Naive thymus-derived CD4-positive, alpha-beta T cell (primary cell): Measurements from ENCODE around the gene ERI3. TPM values are rescaled to one million over a fixed set of nuclear protein-coding genes. Genes with fewer than 3 reads are reported as not detected.

Experiments
- ATAC-seq: fragments of 150-1000 bp; cut with Tn5 transposase; 2 replicates; pipeline ENCODE4 v1.10.0; 2021; ENCODE audit warnings: mild to moderate bottlenecking, moderate library complexity
- CTCF ChIA-PET: fragments of 350-600 bp; sonication (Branson Sonifier 250); formaldehyde crosslinking; loops from one replicate; lab custom pipeline; 2021; ENCODE audit warnings: antibody characterized with exemption; lab: Charles Lee
- POLR2A ChIA-PET: fragments of 350-600 bp; sonication (Branson Sonifier 250); formaldehyde crosslinking; loops from one replicate; lab custom pipeline; 2021; ENCODE audit warnings: antibody characterized with exemption, inconsistent platforms; lab: Charles Lee
- DNase-seq, 9 donors: peaks; one replicate each; pipeline versions ENCODE4 v3.0.0 to v3.0.0-alpha.2; 2020 to 2022; ENCODE audit warnings: mixed read lengths in 1 of 9
- H3K27ac ChIP-seq: one replicate; pipeline ENCODE4 v1.7.0; 2013; ENCODE audit warnings: mild to moderate bottlenecking, low read depth, low read length, moderate library complexity
- H3K27me3 ChIP-seq, 2 donors: one replicate each; pipeline ENCODE4 v1.7.0; 2013; ENCODE audit warnings: low read length in 2 of 2, mild to moderate bottlenecking in 2 of 2, moderate library complexity in 2 of 2; ENCODE audit not compliant: control insufficient read depth in 2 of 2, insufficient read depth in 2 of 2
- H3K36me3 ChIP-seq, 3 experiments: 1 replicate in 2 of 3; 2 replicates in 1 of 3; pipeline ENCODE4 v1.7.0; 2013; ENCODE audit warnings: low read length in 3 of 3, mild to moderate bottlenecking in 3 of 3, moderate library complexity in 1 of 3; ENCODE audit not compliant: insufficient read depth in 3 of 3, control insufficient read depth in 2 of 3
- H3K4me1 ChIP-seq, 2 donors: one replicate each; pipeline ENCODE4 v1.7.0; 2013; ENCODE audit warnings: low read length in 2 of 2, mild to moderate bottlenecking in 2 of 2, moderate library complexity in 1 of 2; ENCODE audit not compliant: control insufficient read depth in 2 of 2, insufficient read depth in 2 of 2
- H3K4me3 ChIP-seq: 2 replicates; pipeline ENCODE4 v1.7.0; 2013; ENCODE audit warnings: mild to moderate bottlenecking, low read length
- H3K9me3 ChIP-seq, 3 experiments: 1 replicate in 2 of 3; 2 replicates in 1 of 3; pipeline ENCODE4 v1.7.0; 2013; ENCODE audit warnings: low read length in 3 of 3; ENCODE audit not compliant: control insufficient read depth in 2 of 3
- H3K27ac Mint-ChIP-seq, 9 donors: one replicate each; pipeline ENCODE4 v1.8.0; 2020 to 2022; ENCODE audit warnings: mixed read lengths in 9 of 9, mild to moderate bottlenecking in 8 of 9, moderate library complexity in 5 of 9, inconsistent platforms in 2 of 9
- H3K27me3 Mint-ChIP-seq, 5 donors: one replicate each; pipeline ENCODE4 v1.8.0; 2021 to 2022; ENCODE audit warnings: mixed read lengths in 5 of 5, mild to moderate bottlenecking in 1 of 5
- H3K36me3 Mint-ChIP-seq, 5 donors: one replicate each; pipeline ENCODE4 v1.8.0; 2020 to 2022; ENCODE audit warnings: mixed read lengths in 5 of 5, mild to moderate bottlenecking in 3 of 5, inconsistent platforms in 1 of 5
- H3K4me1 Mint-ChIP-seq, 7 donors: one replicate each; pipeline ENCODE4 v1.8.0; 2020 to 2022; ENCODE audit warnings: mixed read lengths in 7 of 7, mild to moderate bottlenecking in 3 of 7, inconsistent platforms in 1 of 7
- H3K4me3 Mint-ChIP-seq, 10 donors: one replicate each; pipeline ENCODE4 v1.8.0; 2020 to 2022; ENCODE audit warnings: mild to moderate bottlenecking in 10 of 10, mixed read lengths in 10 of 10, moderate library complexity in 6 of 10, inconsistent platforms in 2 of 10
- H3K9me3 Mint-ChIP-seq, 11 donors: one replicate each; pipeline ENCODE4 v1.8.0; 2020 to 2022; ENCODE audit warnings: mixed read lengths in 11 of 11, mild to moderate bottlenecking in 4 of 11, inconsistent platforms in 1 of 11, moderate library complexity in 1 of 11
- intact Hi-C, 2 donors: fragments of 100-400 bp; cut with micrococcal nuclease; formaldehyde crosslinking; loops; one replicate each; pipeline ENCODE4 v1.15.1; 2023
- polyA plus RNA-seq, 2 donors: library from polyadenylated mRNA; unstranded; fragments of 300-500 nt; fragmentation: Illumina TruSeq; gene quantifications; one replicate each; pipeline ENCODE4 v1.2.3, GENCODE V29; 2021
- total RNA-seq, 6 experiments: library from RNA in 5 of 6; stranded (reverse) in 5 of 6; gene quantifications; 1 replicate in 5 of 6; 2 replicates in 1 of 6; pipeline ENCODE4 v1.2.3 and lab custom pipeline; 2021 to 2026

ERI3 gene
- total and polyA plus RNA-seq, 7 experiments from 2014 or later: 28.7 to 40.4 (median 36.2) TPM

GRCh38 chr1:44353604-44354003, 1.5 kb downstream of the ERI3 start:
- peaks cover 15 to 59% (median 52%) of the 10 kb centered on the region in 7 donors for H3K4me1 Mint-ChIP-seq
- DNase-seq: no peak
- CTCF ChIA-PET: interaction anchor here (0.7 kb wide), 1 partner anchor 305 kb away, joined by 3 read pairs; no protein-coding TSS in a partner anchor
- Histone ChIP-seq H3K4me3 (no peak overlapping the region), H3K36me3 (no peaks in the 10 kb centered on the region), H3K9me3 (no peaks in the 10 kb centered on the region), H3K4me1 (peaks cover 11 to 12% of the 10 kb centered on the region in 2 donors), H3K27ac (no peak overlapping the region), H3K27me3 (no peaks in the 10 kb centered on the region)
- peak overlapping the region; percentile 83 to 96 (median 91) for H3K4me3 Mint-ChIP-seq
- peak overlapping the region in 3 of 9 donors; percentile 23 to 93 (median 38) for H3K27ac Mint-ChIP-seq
- intact Hi-C loops: loop anchor here (2.0 to 10.0 kb wide), 3 partner anchors 141 to 1331 kb away; partner anchors contain the start of genes DMAP1 (in 1 of the 2), GPBP1L1 (in 1 of the 2), SLC6A9 (in 1 of the 2) and TMEM69 (in 1 of the 2)
- no peak for ATAC-seq
- no peaks in the 10 kb centered on the region for H3K9me3 Mint-ChIP-seq
- H3K36me3 Mint-ChIP-seq: peaks cover 0 to 14% (median 0%) of the 10 kb centered on the region in 5 donors
- POLR2A ChIA-PET: interaction anchor here (1.5 kb wide), 1 partner anchor 25 kb away, joined by 3 read pairs; no protein-coding TSS in a partner anchor
- H3K27me3 Mint-ChIP-seq: no peaks in the 10 kb centered on the region

- ATAC-seq (no peak), DNase-seq (no peak)
- CTCF ChIA-PET: no interaction called here
- Mint-ChIP-seq H3K27ac (no peak overlapping the region), H3K36me3 (peaks cover 0 to 14% (median 4%) of the 10 kb centered on the region in 5 donors), H3K4me3 (no peak overlapping the region), H3K4me1 (peaks cover 17 to 73% (median 62%) of the 10 kb centered on the region in 7 donors), H3K27me3 (no peaks in the 10 kb centered on the region), H3K9me3 (no peaks in the 10 kb centered on the region)
- intact Hi-C loops: loop anchor here (10.0 kb wide), 2 partner anchors 316 to 1334 kb away; partner anchors contain the start of genes GPBP1L1 (in 1 of the 2), SLC6A9 (in 1 of the 2) and TMEM69 (in 1 of the 2)
- POLR2A ChIA-PET: interaction anchor here (1.4 kb wide), 1 partner anchor 282 kb away, joined by 4 read pairs; no protein-coding TSS in a partner anchor
- no peaks in the 10 kb centered on the region for H3K27me3 ChIP-seq
- no peak overlapping the region for H3K27ac ChIP-seq
- H3K4me1 ChIP-seq: peaks cover 11 to 12% of the 10 kb centered on the region in 2 donors
- no peaks in the 10 kb centered on the region for H3K36me3 ChIP-seq
- H3K4me3 ChIP-seq: no peak overlapping the region
- H3K9me3 ChIP-seq: no peaks in the 10 kb centered on the region
Measured at GRCh38 chr1:44351289-44351688, 3.8 kb downstream of the ERI3 start.

DNA sequence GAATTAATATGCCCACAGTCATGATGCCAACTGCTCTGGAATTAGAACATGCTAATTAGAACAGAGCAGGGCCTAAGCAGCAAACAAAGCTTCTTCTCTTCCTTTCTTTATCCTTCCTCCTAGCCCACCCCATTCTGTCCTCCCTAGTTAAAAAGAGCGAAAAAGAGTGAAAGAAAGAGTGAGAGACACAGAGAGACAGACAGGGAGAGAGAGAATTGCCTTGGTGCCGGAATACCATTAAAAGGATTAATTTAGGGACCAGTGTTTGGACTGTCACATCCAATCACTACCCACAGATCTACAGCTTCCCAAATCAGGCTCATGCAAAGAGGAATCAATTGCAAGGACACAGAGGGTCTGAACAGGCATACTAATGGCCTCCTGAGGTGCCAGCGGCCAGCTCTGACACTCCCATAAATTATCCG, 7.0 kb downstream of the ERI3 start:
- no peak for ATAC-seq
- CTCF ChIA-PET: no interaction called here
- POLR2A ChIA-PET: no interaction called here
- H3K4me1 ChIP-seq: no peaks in the 10 kb centered on the region
- no peak overlapping the region for H3K27ac ChIP-seq
- no peaks in the 10 kb centered on the region for H3K27me3 ChIP-seq
- peaks cover 8 to 74% (median 55%) of the 10 kb centered on the region in 7 donors for H3K4me1 Mint-ChIP-seq
- H3K36me3 ChIP-seq: no peaks in the 10 kb centered on the region
- no peaks in the 10 kb centered on the region for H3K9me3 ChIP-seq
- H3K36me3 Mint-ChIP-seq: peaks cover 0 to 23% (median 4%) of the 10 kb centered on the region in 5 donors
- intact Hi-C loops: no loop called here
- H3K9me3 Mint-ChIP-seq: no peaks in the 10 kb centered on the region
- DNase-seq: no peak
- no peak overlapping the region for H3K4me3 Mint-ChIP-seq
- no peaks in the 10 kb centered on the region for H3K27me3 Mint-ChIP-seq
- no peak overlapping the region for H3K27ac Mint-ChIP-seq
- H3K4me3 ChIP-seq: no peak overlapping the region

GRCh38 chr1:44347280-44347679, 7.8 kb downstream of the ERI3 start:
- no peaks in the 10 kb centered on the region for H3K36me3 ChIP-seq
- ChIA-PET CTCF (no interaction called here), POLR2A (no interaction called here)
- no peak overlapping the region for H3K27ac ChIP-seq
- no peaks in the 10 kb centered on the region for H3K4me1 ChIP-seq
- Mint-ChIP-seq H3K27me3 (no peaks in the 10 kb centered on the region), H3K4me1 (peaks cover 4 to 70% (median 49%) of the 10 kb centered on the region in 7 donors), H3K36me3 (peaks cover 0 to 23% (median 4%) of the 10 kb centered on the region in 5 donors), H3K27ac (no peak overlapping the region), H3K4me3 (no peak overlapping the region), H3K9me3 (no peaks in the 10 kb centered on the region)
- ATAC-seq (no peak), DNase-seq (no peak)
- intact Hi-C loops: no loop called here
- no peaks in the 10 kb centered on the region for H3K9me3 ChIP-seq
- no peak overlapping the region for H3K4me3 ChIP-seq
- no peaks in the 10 kb centered on the region for H3K27me3 ChIP-seq

DNA sequence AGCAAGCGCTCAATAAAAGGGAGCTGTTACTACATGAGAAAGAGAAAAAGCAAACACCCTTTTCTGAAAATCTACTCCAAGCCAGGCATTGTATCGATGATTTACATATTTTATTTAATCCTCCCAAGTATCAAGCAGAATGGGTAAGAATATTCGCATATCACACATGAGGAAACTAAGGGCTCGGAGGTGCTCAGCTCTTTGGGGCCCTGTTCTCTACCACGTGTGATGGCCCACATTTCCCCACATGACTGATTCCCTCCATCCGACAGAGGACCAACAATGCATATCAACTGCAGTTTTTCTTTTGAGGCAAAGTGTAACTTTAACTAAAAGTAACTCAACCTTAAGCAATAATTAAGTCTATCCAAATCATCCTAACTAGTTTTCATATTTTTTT, 8.2 kb downstream of the ERI3 start:
- DNase-seq (no peak), ATAC-seq (no peak)
- Mint-ChIP-seq H3K9me3 (no peaks in the 10 kb centered on the region), H3K36me3 (peaks cover 0 to 23% (median 7%) of the 10 kb centered on the region in 5 donors), H3K4me1 (peaks cover under 1 to 70% (median 49%) of the 10 kb centered on the region in 7 donors), H3K27ac (no peak overlapping the region), H3K27me3 (no peaks in the 10 kb centered on the region), H3K4me3 (no peak overlapping the region)
- Histone ChIP-seq H3K36me3 (no peaks in the 10 kb centered on the region), H3K9me3 (no peaks in the 10 kb centered on the region), H3K4me1 (no peaks in the 10 kb centered on the region), H3K27me3 (no peaks in the 10 kb centered on the region), H3K27ac (no peak overlapping the region), H3K4me3 (no peak overlapping the region)
- ChIA-PET CTCF (interaction anchor here (0.7 kb wide), 1 partner anchor 103 kb away, joined by 3 read pairs; no protein-coding TSS in a partner anchor), POLR2A (no interaction called here)
- intact Hi-C loops: no loop called here

GRCh38 chr1:44346184-44346583, 8.9 kb downstream of the ERI3 start:
- H3K9me3 ChIP-seq: no peaks in the 10 kb centered on the region
- no peak overlapping the region for H3K4me3 Mint-ChIP-seq
- H3K36me3 ChIP-seq: peaks cover 0 to 1% (median 0%) of the 10 kb centered on the region in 3 experiments
- peaks cover 0 to 64% (median 44%) of the 10 kb centered on the region in 7 donors for H3K4me1 Mint-ChIP-seq
- ATAC-seq (no peak), DNase-seq (no peak)
- intact Hi-C loops: no loop called here
- no peaks in the 10 kb centered on the region for H3K4me1 ChIP-seq
- H3K27ac Mint-ChIP-seq: peak overlapping the region in 2 of 9 donors; percentile 5 to 82
- H3K36me3 Mint-ChIP-seq: peaks cover 0 to 18% (median 7%) of the 10 kb centered on the region in 5 donors
- ChIA-PET POLR2A (no interaction called here), CTCF (interaction anchor here (0.7 to 1.1 kb wide), 2 partner anchors 28 to 103 kb away, joined by 3 read pairs; no protein-coding TSS in a partner anchor)
- H3K27me3 ChIP-seq: no peaks in the 10 kb centered on the region
- no peak overlapping the region for H3K27ac ChIP-seq
- H3K4me3 ChIP-seq: no peak overlapping the region
- H3K9me3 Mint-ChIP-seq: no peaks in the 10 kb centered on the region
- no peaks in the 10 kb centered on the region for H3K27me3 Mint-ChIP-seq
